GM18868 (cell line): ENCODE results near the gene KLHDC4.

ENCODE experiments used
- ATAC-seq: cut with Tn5 transposase; IDR thresholded peaks from one replicate; pipeline ENCODE4 v1.9.1; 2021; ENCODE audit warnings: mild to moderate bottlenecking, moderate library complexity; ENCODE audit not compliant: unreplicated experiment

Gene KLHDC4

GRCh38 chr16:87664792-87665191 lies 101.0 kb downstream of the KLHDC4 start:
- ATAC-seq: no peak

GRCh38 chr16:87662254-87663204 lies 103.3 kb downstream of the KLHDC4 start:
- no peak for ATAC-seq

- ATAC-seq: no peak
Observed at GRCh38 chr16:87661561-87661960, 104.2 kb downstream of the KLHDC4 start.

GRCh38 chr16:87658564-87659225 lies 107.1 kb downstream of the KLHDC4 start:
- ATAC-seq: no peak
